HK-2 (cell line): ENCODE results near the gene SAFB.
"Not testable (repeated sequence)": the region's sequence is repeated elsewhere in the genome, so short reads cannot be mapped to it uniquely, and the experiment has no call there.

Experiments used
- DNase-seq: peaks from one replicate; pipeline ENCODE4 v3.0.0-alpha.2; 2018; ENCODE audit not compliant: unreplicated experiment

The SAFB gene

DNA sequence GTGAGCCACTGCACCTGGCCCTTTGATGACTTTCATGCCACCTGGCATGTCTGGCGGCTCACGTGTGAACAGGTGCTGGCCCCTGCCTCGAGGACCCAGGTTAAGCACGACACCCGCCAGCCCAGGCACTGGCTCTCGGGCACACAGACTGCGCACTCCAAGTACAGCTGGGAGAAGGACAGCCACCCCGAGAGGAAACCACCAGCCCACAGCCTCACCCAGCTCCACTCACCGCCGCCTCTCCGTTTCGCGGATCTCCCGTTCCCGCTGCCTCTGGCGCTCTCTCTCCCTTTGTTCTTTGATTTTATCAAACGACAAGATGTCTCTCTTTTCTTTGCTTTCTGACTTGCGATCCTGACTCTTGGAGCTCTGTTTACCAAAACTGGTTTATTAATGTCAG lies 27.8 kb upstream of the SAFB start:
- no peak for DNase-seq

- DNase-seq = no peak
Measured at GRCh38 chr19:5595745-5596144, 27.1 kb upstream of the SAFB start.

GRCh38 chr19:5600797-5601196 lies 22.1 kb upstream of the SAFB start:
- no peak for DNase-seq

GRCh38 chr19:5603626-5604025 lies 19.3 kb upstream of the SAFB start:
- DNase-seq = no peak

DNA sequence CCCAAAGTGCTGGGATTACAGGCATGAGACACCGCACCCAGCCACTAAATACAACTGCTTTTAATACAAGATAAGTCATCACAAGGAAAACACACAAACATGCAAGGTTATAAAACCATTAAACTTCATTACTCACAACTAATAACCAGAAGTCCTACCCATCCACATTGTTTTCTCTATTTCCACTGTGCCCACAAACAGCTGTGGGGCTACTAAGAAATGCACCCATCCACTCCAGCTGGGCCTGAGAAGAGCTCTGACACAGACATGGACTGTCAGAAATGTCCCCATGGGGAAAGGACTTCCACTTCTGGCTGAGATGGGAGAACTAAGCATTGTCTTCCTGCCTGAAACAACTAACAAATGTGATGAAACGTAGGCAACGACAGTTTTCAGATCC lies 17.5 kb upstream of the SAFB start:
- no peak for DNase-seq

DNA sequence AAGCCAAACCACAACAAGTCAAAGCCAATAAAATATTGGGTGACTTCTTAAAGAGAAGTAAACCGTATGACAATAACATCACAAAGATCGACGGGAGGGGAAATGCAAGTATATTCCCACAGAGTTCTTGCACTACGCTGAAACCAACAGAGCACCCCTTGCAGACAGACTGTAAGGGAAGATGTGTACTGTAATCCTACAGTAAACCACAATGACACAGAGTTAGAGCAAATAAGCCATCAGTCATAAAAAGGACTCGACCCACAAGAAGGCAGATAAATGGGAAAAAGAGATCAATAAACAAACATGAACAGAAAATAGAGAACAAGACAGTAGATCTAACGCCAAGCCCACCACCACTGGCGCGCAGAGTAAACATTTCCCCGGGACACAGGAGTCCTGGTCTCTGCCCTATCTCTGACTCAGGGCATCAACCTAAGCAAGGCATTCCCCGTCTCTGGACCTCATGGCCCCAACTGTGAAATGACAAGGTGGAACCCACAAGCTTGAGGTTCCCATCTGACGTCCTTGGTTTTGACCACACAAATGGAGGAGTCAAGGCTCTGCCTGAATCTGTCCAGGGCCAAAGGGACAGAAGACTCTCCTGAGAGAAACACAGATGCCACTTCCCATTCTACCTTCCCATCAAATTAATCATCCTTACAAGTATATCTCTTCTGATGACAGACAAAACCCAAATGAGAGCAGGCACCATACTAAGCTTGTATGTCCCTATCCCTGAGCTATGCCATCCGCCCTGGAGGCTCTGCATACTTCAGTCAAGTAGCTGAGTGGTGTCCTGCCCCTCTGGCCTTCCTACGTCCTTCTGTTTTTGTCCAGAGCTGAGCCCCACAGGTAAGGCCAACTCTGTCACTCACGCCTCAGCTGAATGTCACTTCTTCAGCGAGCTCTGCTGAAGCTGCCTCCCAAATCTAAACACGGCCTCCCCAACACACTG lies 15.3 kb upstream of the SAFB start:
- no peak for DNase-seq

DNA sequence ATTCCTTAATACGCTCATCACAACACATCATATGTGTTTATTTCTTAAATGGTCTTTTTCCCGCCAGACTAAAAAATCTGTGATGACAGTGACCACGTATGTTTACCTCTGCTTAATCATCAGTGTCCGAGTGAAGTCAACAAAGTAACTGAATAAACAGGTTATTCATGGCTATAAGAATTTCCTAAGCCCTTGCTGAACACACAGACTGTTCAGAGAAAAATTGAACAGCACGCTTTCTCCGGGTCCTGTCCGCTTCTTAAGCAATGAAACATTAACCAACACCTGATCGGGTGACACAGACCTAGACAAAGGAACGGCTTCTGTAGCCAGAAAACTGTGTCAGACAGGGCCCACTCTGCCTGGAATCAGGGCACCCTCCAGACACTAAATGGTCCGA lies 14.6 kb upstream of the SAFB start:
- DNase-seq = no peak

DNA sequence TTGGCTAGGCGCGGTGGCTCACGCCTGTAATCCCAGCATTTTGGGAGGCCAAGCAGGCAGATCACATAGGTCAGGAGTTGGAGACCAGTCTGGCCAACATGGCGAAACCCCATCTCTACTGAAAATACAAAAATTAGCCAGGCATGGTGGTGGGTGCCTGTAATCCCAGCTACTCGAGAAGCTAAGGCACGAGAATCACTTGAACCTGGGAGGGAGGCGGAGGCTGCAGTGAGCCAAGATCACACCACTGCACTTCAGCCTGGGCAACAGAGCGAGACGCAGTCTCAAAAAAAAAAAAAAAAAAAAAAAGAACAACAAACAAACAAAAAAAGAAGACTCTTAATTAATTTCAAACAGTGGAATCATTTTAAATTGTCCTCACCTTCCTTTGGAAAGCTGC lies 14.1 kb upstream of the SAFB start:
- not testable (repeated sequence) for DNase-seq

- no peak for DNase-seq
Measured at GRCh38 chr19:5609881-5610448, 12.9 kb upstream of the SAFB start.

DNA sequence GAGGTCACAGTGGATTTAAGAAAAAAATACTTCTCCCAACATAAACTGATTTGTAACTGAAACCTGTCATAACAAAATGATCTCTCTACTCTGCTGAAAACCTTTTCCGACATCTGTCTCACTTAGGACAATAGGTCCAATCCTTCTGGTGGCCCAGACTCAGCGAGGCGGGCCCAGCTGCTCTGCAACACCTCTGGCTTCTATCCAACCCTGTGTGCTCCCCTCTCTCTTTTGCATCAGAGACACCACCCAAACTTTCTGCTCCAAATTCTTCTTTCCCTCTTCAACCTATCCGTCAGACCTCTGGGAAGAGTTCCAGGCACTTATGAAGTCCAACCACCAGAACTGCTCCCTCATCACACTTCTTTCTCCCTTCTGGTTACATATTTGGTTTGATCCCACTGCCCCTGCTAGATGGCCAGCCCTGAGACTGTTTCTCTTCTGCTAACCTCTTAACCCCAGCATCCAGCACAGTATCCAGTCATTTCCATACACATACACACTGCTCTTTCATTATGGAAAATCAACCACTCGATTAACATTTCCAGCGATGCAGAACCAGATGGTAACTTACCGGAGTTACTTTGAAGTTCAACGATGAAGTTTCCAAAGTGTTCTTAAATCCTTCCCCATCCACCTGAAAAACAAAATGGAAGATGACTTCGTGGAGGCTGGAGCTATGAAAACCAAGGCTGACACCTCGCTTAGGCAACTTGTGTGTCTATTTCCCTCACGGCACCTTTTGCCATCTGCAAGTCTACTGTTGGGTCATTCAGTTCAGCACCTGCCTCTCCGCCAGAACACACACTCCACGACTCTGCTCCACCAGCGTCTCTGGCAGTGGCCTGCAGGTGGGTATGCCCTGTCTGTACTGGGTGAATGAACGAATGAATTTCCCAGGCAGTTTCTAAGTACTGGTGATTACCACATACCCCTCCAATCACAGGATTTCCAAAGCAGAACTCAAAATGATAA lies 9.7 kb upstream of the SAFB start:
- no peak for DNase-seq

- DNase-seq = no peak
Measured at GRCh38 chr19:5615756-5616327, 7.0 kb upstream of the SAFB start.

- no peak for DNase-seq
Measured at GRCh38 chr19:5617080-5617479, 5.8 kb upstream of the SAFB start.

- no peak for DNase-seq
Measured at GRCh38 chr19:5618591-5618990, 4.3 kb upstream of the SAFB start.

DNA sequence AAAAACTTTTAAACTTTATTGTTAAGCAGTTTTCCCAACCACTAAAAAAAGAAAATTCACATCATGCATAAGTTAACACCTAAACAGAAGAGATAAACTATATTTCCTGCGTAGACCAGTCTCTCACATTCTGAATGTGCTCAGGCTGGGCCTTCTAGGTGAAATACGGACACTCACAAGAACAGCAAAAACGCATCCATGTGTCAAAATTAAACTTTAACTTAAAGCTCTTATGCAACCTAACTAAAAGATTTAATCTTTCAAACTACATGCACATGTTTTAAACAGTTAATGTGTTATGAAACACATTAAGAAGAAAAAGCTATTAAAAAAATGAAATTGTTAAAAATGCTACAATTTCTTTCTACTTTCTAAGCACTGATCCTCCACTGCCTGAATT lies 2.9 kb upstream of the SAFB start:
- DNase-seq = no peak

- DNase-seq = no peak
Measured at GRCh38 chr19:5621311-5621944, 1.5 kb upstream of the SAFB start.

GRCh38 chr19:5621945-5622464 lies 878 bp upstream of the SAFB start:
- peak; percentile 6 for DNase-seq

GRCh38 chr19:5623397-5624017 lies 624 bp downstream of the SAFB start:
- no peak for DNase-seq

- peak; percentile 16 for DNase-seq
Measured at GRCh38 chr19:5624018-5624663, 1.3 kb downstream of the SAFB start.

DNA sequence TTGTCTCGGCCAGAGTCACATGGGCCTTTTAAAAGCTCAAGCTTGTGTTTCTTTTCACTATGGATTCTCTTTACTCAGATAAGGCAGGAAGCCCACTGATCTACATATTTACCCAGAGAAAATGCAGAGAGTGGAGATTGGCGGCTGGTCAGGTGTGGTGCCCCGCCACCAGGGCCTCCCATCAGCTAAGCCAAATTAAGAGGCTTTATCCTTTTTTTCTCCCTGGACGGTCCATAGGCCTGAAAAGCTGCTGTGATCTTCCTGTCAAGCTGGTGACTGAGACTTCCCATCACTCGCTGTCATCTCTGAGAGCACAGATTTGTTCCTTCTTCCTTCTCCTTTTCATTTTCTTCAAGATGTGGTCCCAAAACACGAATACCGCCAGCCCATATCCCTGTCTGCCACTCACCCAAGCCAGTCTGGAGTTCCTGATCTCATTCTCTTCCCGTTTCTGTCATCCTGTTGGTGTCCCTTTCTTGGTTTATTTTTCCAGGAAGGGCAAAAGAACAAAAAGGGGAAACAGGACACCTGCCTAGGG lies 1.9 kb downstream of the SAFB start:
- DNase-seq = no peak

GRCh38 chr19:5625641-5626040 lies 2.8 kb downstream of the SAFB start:
- DNase-seq = no peak
